ENCODE results near the gene FAM81B. TPM values are rescaled to one million over a fixed set of nuclear protein-coding genes. Genes with fewer than 3 reads are reported as not detected.

Gene FAM81B
- total RNA-seq, 1 experiment from 2014 or later = not detected

DNA sequence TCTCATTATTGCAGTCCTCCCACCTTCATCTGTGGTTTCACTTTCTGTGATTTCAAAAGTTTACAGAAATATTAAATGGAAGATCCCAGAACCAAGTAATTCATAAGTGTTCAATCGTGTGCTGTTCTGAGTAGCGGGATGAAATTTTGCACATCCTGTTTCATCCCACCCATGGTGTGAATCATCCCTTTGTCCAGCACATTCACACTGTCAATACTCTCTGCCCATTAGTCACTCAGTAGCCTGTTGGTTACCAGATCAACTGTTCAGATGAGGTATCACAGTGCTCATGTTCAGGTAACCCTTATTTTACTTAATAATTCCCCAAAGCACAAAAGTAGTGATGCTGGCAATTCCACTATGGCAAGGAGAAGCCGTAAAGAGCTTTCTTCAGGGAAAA lies 26.8 kb downstream of the FAM81B start:
- no peaks in the 10 kb centered on the region for H3K9me3 ChIP-seq (replicated peaks)
- H3K4me1 ChIP-seq (replicated peaks) = no peaks in the 10 kb centered on the region
- 0 out of 2 replicates have a peak, but pooled peaks cover 7% of the 10 kb centered on the region for H3K27me3 ChIP-seq (replicated peaks)
- no peak overlapping the region for H3K27ac ChIP-seq
- H3K4me3 ChIP-seq = no peak overlapping the region
- DNase-seq (ENCODE audit: low read depth in 1 of 2, low spot score in 2 of 2) = no peak
- H3K36me3 ChIP-seq = no peaks in the 10 kb centered on the region

DNA sequence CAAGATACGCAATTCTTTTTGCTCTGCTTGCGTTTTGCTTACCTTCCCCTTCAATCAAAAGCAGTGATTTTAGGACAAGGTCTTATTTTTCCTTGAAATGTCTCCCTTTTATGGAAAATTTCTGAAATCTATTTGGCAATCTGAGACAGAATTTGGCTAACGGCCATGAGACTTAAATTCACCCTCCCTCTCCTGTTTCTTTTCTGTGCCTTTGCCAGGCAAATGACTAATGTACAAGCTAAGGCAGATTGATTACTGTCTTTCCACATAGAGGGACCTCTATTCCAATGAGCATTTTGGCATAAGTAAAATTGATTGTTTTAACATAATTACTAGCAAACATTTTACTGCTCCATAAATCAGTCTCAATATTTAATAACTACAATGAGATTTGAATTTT lies 31.7 kb downstream of the FAM81B start:
- no peaks in the 10 kb centered on the region for H3K36me3 ChIP-seq
- no peak for DNase-seq (ENCODE audit: low read depth in 1 of 2, low spot score in 2 of 2)

DNA sequence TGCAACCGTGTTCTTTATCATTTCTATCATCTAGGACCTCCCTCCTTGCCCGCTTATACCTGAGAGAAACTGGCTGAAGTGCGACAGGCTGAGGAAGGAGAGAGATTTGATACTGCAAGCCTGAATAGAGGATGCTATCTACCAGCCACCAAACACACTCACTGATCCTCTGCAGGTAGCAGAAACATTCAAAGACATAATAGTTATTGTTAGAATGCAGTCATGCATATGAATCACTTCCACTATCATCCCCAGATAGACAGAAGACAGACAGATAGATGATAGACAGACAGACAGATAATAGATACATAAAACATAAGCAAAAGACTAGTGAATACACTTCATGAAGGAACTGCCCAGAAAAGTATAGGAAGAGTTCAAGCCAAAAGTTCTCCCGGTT lies 32.9 kb downstream of the FAM81B start:
- DNase-seq (ENCODE audit: low read depth in 1 of 2, low spot score in 2 of 2) = no peak
- Histone ChIP-seq H3K27me3 (replicated peaks) (peaks cover 9% of the 10 kb centered on the region), H3K4me3 (no peak overlapping the region)

More for the DNA sequence above, 31.7 kb downstream of the FAM81B start:
- Histone ChIP-seq H3K4me1 (replicated peaks) (no peaks in the 10 kb centered on the region), H3K27me3 (replicated peaks) (peaks cover 8% of the 10 kb centered on the region; the same call in 1 of the 2 replicates), H3K9me3 (replicated peaks) (no peaks in the 10 kb centered on the region), H3K4me3 (no peak overlapping the region), H3K27ac (no peak overlapping the region)

DNA sequence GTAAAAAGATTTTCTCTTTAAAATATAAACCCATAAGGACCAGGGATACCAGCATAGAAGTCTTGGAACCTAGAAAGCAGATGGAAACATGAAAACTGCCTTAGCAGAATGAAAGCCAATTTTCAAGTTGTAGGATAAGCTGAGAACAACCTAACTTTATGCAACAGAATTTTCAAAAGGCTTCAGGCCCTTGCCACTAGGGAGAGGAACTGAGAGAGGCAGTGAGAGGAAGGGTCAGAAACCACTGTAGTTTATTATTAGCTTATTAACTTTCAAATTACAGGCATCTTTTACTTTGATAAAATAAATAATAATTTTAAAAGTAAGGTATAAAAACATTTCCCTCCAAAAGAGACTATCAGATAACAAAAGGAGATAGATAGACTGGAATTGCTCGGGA lies 33.4 kb downstream of the FAM81B start:
- no peaks in the 10 kb centered on the region for H3K4me1 ChIP-seq (replicated peaks)
- no peak overlapping the region for H3K4me3 ChIP-seq
- DNase-seq (ENCODE audit: low read depth in 1 of 2, low spot score in 2 of 2) = no peak
- peaks cover 11% of the 10 kb centered on the region for H3K27me3 ChIP-seq (replicated peaks)
- H3K27ac ChIP-seq = no peak overlapping the region
- H3K9me3 ChIP-seq (replicated peaks) = no peaks in the 10 kb centered on the region
- no peaks in the 10 kb centered on the region for H3K36me3 ChIP-seq

More for the DNA sequence above, 32.9 kb downstream of the FAM81B start:
- H3K27ac ChIP-seq = no peak overlapping the region
- no peaks in the 10 kb centered on the region for H3K36me3 ChIP-seq
- no peaks in the 10 kb centered on the region for H3K9me3 ChIP-seq (replicated peaks)
- no peaks in the 10 kb centered on the region for H3K4me1 ChIP-seq (replicated peaks)

DNA sequence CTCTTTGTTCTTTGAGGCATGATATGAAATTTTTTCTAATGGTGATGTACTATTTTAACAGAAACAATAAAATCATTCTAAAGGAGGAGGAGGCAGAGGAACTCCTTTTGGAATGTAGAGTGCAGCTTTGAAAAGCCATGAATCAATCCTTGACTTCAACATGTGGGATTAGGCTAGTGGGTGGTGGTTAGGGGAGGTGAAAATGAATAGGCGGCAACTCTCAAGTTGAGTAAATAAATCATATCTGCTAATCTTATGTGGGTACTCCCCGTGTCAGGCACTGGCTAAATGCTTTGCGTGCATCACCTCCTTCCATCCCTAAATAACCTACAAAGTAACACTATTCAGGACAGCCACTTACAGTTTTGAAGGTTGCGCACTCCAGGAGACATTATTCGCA lies 35.1 kb downstream of the FAM81B start:
- Histone ChIP-seq H3K4me3 (no peak overlapping the region), H3K36me3 (no peaks in the 10 kb centered on the region), H3K27ac (no peak overlapping the region), H3K4me1 (replicated peaks) (no peaks in the 10 kb centered on the region), H3K27me3 (replicated peaks) (peaks cover 11% of the 10 kb centered on the region), H3K9me3 (replicated peaks) (no peaks in the 10 kb centered on the region)
- no peak for DNase-seq (ENCODE audit: low read depth in 1 of 2, low spot score in 2 of 2)

DNA sequence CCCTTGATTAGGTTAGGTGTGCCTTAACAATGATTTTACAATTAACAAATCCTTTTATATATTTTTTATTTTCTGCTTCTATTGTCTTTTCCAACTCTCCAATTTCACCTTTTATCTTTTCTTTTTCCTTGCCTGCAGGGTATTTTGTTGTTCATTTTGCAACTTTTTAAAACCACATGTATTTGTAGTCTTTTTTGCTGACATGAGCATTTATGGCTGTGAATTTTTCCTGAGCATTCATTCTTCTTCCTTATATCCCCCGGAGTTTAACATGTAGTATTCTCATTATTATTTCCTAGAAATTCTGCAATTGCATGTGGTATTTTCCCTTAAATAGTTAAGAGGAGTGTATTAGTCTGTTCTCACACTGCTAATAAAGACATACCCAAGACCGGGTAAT lies 41.6 kb downstream of the FAM81B start:
- peaks cover 13% of the 10 kb centered on the region; the same call in 1 of the 2 replicates for H3K27me3 ChIP-seq (replicated peaks)
- DNase-seq (ENCODE audit: low read depth in 1 of 2, low spot score in 2 of 2) = no peak
- H3K36me3 ChIP-seq = no peaks in the 10 kb centered on the region
- H3K27ac ChIP-seq = no peak overlapping the region
- no peaks in the 10 kb centered on the region for H3K9me3 ChIP-seq (replicated peaks)
- no peaks in the 10 kb centered on the region for H3K4me1 ChIP-seq (replicated peaks)
- no peak overlapping the region for H3K4me3 ChIP-seq

DNA sequence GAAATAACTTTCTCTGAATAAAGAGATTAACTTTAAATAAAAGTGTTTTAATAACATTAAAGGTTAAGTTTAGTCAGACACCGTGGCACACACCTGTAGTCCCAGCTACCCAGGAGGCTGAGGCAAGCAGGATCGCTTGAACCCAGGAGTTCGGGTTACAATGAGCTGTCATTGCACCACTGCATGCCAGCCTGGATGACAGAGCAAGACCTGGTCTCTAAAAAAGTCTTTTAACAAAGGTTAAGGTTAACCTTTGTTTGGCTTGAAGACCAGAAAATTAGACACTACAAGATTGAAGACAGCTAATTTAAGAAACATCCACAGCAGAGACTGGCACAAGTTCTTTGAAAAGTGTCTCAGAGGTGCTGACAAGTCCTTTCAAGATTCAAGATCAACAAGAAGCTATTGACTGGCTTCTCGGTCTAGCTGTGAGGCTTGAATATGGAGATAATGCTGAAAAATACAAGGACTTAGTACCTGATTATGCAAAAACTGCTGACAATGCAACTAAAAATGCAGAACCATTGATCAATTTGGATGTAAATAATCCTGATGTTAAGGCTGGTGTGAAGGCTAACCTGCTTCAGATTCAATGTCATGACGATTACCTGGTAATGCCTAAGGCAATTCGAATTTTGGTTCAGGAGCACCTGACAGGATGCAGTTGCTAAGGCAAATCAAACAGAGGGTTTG lies 48.8 kb downstream of the FAM81B start:
- Histone ChIP-seq H3K9me3 (replicated peaks) (no peaks in the 10 kb centered on the region), H3K27ac (no peak overlapping the region), H3K27me3 (replicated peaks) (peaks cover 8% of the 10 kb centered on the region), H3K4me1 (replicated peaks) (no peaks in the 10 kb centered on the region), H3K36me3 (no peaks in the 10 kb centered on the region), H3K4me3 (no peak overlapping the region)
- no peak for DNase-seq (ENCODE audit: low read depth in 1 of 2, low spot score in 2 of 2)

DNA sequence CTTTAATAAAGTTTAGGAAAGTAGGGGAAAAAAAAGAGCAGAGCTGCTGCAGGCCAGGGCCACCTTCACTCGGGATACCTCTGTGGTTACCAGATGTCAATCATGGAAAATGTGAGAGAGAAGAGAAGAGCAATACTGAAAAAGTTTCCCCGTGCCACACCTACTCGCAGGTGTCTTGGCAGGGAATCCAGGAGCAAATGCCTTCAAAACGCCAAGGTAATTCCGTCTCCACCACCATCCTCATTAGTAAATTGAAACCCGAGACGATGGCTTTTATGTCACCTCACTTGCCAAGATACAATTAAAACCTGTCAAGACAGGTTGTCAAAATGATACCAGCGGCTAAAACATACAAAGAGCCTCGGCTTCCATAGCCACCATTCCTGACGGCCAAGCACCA lies 49.7 kb downstream of the FAM81B start:
- peaks cover 8% of the 10 kb centered on the region for H3K27me3 ChIP-seq (replicated peaks)
- DNase-seq (ENCODE audit: low read depth in 1 of 2, low spot score in 2 of 2) = no peak
- H3K27ac ChIP-seq = no peak overlapping the region
- H3K4me1 ChIP-seq (replicated peaks) = no peaks in the 10 kb centered on the region
- H3K4me3 ChIP-seq = no peak overlapping the region
- H3K9me3 ChIP-seq (replicated peaks) = no peaks in the 10 kb centered on the region
- H3K36me3 ChIP-seq = no peaks in the 10 kb centered on the region

DNA sequence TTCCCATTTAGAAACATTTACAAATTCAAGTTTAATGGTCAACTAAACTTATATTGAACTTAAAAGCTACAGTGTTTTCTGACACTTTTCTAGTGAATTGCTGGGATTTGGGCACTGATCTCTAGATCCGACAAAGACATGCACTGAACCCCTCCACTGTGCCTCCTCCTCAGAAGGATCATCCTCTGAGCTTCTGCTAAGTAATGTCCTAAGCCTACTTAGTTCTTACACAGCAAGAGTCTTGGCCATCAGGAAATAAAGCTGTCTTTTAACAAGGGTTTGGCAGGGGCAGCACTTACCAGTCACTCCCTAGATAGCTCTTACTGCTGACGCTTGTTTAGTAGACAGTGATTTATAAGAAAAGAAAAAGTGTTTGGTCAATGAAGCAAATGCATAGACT lies 50.5 kb downstream of the FAM81B start:
- Histone ChIP-seq H3K9me3 (replicated peaks) (no peaks in the 10 kb centered on the region), H3K4me3 (no peak overlapping the region), H3K36me3 (no peaks in the 10 kb centered on the region), H3K27ac (no peak overlapping the region), H3K27me3 (replicated peaks) (peaks cover 8% of the 10 kb centered on the region), H3K4me1 (replicated peaks) (no peaks in the 10 kb centered on the region)
- no peak for DNase-seq (ENCODE audit: low read depth in 1 of 2, low spot score in 2 of 2)

DNA sequence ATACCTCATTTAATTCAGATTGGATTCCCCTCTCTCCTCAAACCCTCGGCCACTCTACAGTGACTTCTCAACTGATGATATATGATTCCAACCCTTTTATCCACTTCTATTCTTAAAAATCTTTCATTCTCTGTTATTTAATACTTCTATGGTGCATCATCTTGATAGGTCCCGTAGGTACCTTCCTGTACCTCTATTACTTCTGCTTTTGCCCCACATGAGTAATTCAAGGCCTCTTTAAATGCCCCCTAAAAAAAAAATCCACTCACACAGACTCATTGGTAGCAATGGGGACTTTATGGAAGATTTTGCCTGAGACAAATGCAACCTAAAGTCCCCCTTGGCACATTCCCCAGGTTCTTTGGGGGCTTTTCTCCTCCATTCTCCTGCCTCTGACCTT lies 54.3 kb downstream of the FAM81B start:
- H3K4me3 ChIP-seq = no peak overlapping the region
- no peak overlapping the region for H3K27ac ChIP-seq
- no peaks in the 10 kb centered on the region; the same call in 1 of the 2 replicates for H3K27me3 ChIP-seq (replicated peaks)

DNA sequence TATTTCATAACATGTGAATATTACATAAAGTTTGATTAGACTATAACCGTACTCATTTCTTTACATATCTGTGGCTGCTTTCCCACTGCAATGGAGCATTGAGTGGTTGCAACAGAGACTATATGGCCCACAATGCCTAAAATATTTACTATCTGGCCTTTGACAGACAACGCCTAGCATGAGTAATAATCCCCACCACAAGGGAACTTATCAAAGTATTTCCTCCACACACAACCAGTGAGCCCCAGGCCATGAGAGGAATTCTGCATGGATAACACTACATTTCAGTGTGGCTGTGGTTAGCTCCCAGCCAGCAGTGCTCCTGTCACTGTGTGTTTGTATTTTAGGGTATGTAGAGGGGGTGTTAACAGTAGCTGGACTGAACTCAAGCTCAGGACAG lies 54.8 kb downstream of the FAM81B start:
- no peaks in the 10 kb centered on the region; the same call in 1 of the 2 replicates for H3K27me3 ChIP-seq (replicated peaks)
- H3K9me3 ChIP-seq (replicated peaks) = no peaks in the 10 kb centered on the region
- no peak for DNase-seq (ENCODE audit: low read depth in 1 of 2, low spot score in 2 of 2)
- H3K27ac ChIP-seq = no peak overlapping the region
- no peaks in the 10 kb centered on the region for H3K36me3 ChIP-seq
- H3K4me3 ChIP-seq = no peak overlapping the region
- H3K4me1 ChIP-seq (replicated peaks) = no peaks in the 10 kb centered on the region

More for the DNA sequence above, 54.3 kb downstream of the FAM81B start:
- no peaks in the 10 kb centered on the region for H3K9me3 ChIP-seq (replicated peaks)
- no peak for DNase-seq (ENCODE audit: low read depth in 1 of 2, low spot score in 2 of 2)
- no peaks in the 10 kb centered on the region for H3K36me3 ChIP-seq
- no peaks in the 10 kb centered on the region for H3K4me1 ChIP-seq (replicated peaks)

DNA sequence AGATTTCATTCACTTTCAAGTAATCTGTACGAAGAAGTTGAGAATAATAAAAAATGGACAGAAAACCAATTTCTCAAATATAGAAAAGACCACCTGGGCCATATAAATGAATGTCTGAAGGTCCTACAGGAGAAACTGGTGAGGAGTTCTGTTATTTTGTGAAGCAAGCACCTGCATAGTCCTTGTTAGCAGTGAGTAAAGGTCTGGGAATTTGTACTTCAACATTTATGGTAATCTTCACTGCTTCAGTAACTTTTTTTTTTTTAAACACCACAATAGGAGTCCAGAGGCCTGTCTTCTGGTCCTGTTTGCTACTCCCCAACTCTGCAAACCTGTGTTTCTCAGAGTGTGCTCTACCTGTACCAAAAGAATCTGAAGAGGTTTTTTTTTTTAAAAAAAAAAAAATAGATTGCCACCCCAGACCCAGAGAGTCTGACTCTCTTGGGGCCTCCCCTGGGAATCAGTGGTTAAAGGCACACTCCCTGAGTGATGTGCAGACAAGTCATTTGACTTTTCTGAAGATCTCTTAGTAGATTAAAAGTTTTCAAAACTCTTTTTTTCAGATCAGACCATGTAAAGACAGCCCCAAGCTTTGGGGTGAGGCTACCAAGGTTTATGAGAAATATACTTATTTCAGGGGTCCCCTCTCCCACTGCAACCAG lies 55.5 kb downstream of the FAM81B start:
- no peak overlapping the region for H3K4me3 ChIP-seq
- no peaks in the 10 kb centered on the region for H3K36me3 ChIP-seq
- H3K4me1 ChIP-seq (replicated peaks) = no peaks in the 10 kb centered on the region
- H3K9me3 ChIP-seq (replicated peaks) = no peaks in the 10 kb centered on the region
- no peak overlapping the region for H3K27ac ChIP-seq
- no peak for DNase-seq (ENCODE audit: low read depth in 1 of 2, low spot score in 2 of 2)
- no peaks in the 10 kb centered on the region; the same call in 1 of the 2 replicates for H3K27me3 ChIP-seq (replicated peaks)

DNA sequence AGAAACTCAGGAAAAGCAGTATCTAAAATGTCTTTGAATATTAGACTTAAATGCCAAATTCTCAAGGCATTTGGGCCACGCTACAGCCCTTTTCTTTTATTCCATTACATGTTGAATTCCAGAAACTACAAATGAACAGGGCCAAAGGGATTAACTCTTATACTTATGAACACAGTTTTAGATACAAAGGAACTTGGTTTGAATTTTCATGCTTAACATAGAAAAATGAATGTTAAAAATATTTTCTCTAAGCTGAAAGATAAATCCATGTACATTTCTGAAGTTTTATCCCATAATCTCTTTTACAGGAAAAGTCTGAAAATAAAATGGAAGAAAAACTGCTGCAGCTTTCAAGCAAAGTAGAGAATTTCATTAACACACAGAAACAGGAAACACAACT lies 56.8 kb downstream of the FAM81B start:
- Histone ChIP-seq H3K36me3 (no peaks in the 10 kb centered on the region), H3K27me3 (replicated peaks) (no peaks in the 10 kb centered on the region; the same call in 1 of the 2 replicates), H3K4me3 (no peak overlapping the region), H3K4me1 (replicated peaks) (no peaks in the 10 kb centered on the region), H3K27ac (no peak overlapping the region), H3K9me3 (replicated peaks) (no peaks in the 10 kb centered on the region)
- no peak for DNase-seq (ENCODE audit: low read depth in 1 of 2, low spot score in 2 of 2)

DNA sequence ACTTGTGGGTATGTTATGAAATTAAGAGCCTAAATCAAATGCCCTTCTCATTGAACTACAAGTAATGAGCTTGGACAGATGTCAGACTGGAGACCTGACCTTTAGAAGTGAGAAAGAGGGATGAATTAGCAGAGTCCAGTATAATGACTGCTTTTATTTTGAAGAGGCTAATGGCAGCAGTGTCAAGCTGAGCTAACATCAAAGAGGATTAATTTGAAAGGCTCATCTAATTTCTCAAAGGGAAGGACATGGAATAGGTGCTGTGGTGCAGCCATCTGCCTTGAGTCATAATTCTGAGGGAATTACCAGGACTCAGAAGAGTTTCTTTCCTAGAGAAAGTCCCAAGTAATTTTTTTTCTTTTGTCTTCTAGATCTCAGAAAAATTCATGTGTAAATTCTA lies 57.6 kb downstream of the FAM81B start:
- Histone ChIP-seq H3K27ac (no peak overlapping the region), H3K4me1 (replicated peaks) (no peaks in the 10 kb centered on the region), H3K9me3 (replicated peaks) (no peaks in the 10 kb centered on the region), H3K4me3 (no peak overlapping the region), H3K27me3 (replicated peaks) (no peaks in the 10 kb centered on the region; the same call in 1 of the 2 replicates), H3K36me3 (no peaks in the 10 kb centered on the region)
- no peak for DNase-seq (ENCODE audit: low read depth in 1 of 2, low spot score in 2 of 2)

Measured in SJSA1 (cell line).